NOMO-1 (cell line): ENCODE results near the gene IRGM.

ENCODE experiments used
- DNase-seq, 2 experiments: peaks; one replicate each; lab custom pipeline; 2025; ENCODE audit not compliant: unreplicated experiment in 2 of 2; lab: John Stamatoyannopoulos, UW

Gene IRGM

GRCh38 chr5:150895431-150896428, 49.4 kb downstream of the IRGM start:
- DNase-seq = no peak
